ENCODE results near the gene DMD.

DNA sequence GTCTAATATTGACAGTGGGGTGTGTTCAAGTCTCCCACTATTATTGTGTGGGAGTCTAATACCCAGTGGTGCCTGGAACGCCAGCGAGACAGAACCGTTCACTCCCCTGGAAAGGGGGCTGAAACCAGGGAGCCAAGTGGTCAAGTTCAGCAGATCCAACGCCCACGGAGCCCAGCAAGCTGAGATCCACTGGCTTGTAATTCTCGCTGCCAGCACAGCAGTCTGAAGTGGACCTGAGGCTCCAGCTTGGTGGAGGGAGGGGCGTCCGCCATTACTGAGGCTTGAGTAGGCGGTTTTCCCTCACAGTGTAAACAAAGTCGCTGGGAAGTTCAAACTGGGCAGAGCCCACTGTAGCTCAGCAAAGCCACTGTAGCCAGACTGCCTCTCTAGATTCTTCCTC is 407.3 kb downstream of the DMD start:
- no peak for TF ChIP-seq POLR2AphosphoS5 (IDR thresholded peaks at IDR 0.05; ENCODE audit: low read depth, low read length)
- no peak for TF ChIP-seq TAF1 (IDR thresholded peaks at IDR 0.05; ENCODE audit: borderline replicate concordance, insufficient read depth, low read length)
- TF ChIP-seq SIN3A (IDR thresholded peaks at IDR 0.05; ENCODE audit: borderline replicate concordance, insufficient read depth, low read length) = no peak
- TF ChIP-seq, protein P1, sequence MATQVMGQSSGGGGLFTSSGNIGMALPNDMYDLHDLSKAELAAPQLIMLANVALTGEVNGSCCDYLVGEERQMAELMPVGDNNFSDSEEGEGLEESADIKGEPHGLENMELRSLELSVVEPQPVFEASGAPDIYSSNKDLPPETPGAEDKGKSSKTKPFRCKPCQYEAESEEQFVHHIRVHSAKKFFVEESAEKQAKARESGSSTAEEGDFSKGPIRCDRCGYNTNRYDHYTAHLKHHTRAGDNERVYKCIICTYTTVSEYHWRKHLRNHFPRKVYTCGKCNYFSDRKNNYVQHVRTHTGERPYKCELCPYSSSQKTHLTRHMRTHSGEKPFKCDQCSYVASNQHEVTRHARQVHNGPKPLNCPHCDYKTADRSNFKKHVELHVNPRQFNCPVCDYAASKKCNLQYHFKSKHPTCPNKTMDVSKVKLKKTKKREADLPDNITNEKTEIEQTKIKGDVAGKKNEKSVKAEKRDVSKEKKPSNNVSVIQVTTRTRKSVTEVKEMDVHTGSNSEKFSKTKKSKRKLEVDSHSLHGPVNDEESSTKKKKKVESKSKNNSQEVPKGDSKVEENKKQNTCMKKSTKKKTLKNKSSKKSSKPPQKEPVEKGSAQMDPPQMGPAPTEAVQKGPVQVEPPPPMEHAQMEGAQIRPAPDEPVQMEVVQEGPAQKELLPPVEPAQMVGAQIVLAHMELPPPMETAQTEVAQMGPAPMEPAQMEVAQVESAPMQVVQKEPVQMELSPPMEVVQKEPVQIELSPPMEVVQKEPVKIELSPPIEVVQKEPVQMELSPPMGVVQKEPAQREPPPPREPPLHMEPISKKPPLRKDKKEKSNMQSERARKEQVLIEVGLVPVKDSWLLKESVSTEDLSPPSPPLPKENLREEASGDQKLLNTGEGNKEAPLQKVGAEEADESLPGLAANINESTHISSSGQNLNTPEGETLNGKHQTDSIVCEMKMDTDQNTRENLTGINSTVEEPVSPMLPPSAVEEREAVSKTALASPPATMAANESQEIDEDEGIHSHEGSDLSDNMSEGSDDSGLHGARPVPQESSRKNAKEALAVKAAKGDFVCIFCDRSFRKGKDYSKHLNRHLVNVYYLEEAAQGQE (IDR thresholded peaks at IDR 0.05; ENCODE audit: insufficient read depth in 1 of 2, low read depth in 2 of 2, low read length in 2 of 2) = no peak
- no peak for TF ChIP-seq FOXP2 (optimal IDR thresholded peaks at IDR 0.05; ENCODE audit: borderline replicate concordance, extremely low read depth, extremely low read length, insufficient read depth)
